Measurements from ENCODE around the gene BRME1. TPM values are rescaled to one million over a fixed set of nuclear protein-coding genes. Genes with fewer than 3 reads are reported as not detected.
"Not testable (repeated sequence)": the region's sequence is repeated elsewhere in the genome, so short reads cannot be mapped to it uniquely, and the experiment has no call there.

Gene BRME1
- total RNA-seq, 1 donor from 2014 or later = 3.3 TPM

DNA sequence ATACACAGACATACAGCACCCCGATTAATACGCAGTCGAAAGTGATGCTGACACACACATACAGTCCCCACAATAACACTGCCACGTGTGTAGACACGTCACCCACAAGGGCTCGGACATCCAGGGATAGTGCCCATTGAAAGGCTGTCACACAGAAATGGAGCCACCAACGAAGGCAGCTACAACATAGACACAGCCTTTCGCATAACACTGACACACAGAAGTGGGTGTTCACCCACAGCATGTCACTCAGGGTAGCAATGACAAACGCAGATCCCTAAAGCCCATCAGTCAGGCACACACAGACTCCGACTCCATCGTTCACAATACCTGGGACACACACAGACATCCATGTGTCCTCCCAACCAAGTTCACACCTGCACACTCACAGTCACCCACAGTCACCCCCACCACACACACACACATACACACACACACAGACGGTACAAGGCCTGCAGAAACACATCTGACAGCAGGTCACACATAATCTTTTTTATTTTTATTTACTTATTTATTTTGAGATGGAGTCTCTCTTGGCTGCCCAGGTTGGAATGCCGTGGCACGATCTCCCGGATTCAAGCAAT lies 39.4 kb downstream of the BRME1 start:
- DNase-seq (ENCODE audit: low spot score) = no peak

DNA sequence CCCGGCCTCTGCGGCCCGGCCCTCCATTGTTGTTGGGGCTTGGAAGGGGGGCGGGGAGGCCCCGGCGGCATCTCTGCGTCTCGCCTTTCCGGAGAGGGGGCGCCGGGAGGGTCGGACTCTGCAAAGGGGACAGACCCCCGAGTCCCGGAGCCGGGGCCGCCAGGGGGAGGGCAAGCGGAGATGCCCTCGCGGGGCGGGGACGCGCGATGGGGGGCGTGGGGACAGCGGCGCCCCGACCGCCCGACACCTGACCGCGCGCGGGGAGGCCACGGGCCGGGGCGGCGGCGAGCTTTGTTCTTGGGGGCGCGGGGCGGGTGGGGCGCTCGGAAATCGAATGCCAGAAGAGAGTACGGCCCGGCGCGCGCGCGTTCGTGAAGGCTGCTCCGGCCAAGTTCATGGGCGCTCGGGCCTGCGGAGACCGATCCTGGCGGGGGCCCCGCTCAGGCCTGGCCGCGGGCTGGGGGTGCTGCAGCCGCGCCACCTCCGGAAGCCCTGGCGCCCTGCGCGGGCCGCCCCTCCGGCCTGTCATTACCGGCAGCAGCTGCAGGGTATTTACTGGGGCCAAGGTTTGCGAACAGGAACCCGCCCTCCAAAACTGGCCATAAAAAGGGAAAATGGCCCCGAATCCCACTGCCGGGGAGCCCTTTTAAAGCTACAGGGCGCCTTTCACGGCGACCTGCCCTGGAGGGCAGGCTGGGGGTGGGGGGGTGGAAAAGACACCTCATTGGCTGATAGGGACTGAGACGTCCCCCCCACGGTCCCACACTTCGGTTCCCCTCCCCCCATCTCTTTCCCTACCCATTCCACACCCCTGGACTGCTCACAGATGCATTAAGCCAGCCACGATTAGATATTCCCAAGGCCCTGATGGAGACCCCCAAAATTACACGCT lies 40.1 kb downstream of the BRME1 start:
- no peak for DNase-seq (ENCODE audit: low spot score)

DNA sequence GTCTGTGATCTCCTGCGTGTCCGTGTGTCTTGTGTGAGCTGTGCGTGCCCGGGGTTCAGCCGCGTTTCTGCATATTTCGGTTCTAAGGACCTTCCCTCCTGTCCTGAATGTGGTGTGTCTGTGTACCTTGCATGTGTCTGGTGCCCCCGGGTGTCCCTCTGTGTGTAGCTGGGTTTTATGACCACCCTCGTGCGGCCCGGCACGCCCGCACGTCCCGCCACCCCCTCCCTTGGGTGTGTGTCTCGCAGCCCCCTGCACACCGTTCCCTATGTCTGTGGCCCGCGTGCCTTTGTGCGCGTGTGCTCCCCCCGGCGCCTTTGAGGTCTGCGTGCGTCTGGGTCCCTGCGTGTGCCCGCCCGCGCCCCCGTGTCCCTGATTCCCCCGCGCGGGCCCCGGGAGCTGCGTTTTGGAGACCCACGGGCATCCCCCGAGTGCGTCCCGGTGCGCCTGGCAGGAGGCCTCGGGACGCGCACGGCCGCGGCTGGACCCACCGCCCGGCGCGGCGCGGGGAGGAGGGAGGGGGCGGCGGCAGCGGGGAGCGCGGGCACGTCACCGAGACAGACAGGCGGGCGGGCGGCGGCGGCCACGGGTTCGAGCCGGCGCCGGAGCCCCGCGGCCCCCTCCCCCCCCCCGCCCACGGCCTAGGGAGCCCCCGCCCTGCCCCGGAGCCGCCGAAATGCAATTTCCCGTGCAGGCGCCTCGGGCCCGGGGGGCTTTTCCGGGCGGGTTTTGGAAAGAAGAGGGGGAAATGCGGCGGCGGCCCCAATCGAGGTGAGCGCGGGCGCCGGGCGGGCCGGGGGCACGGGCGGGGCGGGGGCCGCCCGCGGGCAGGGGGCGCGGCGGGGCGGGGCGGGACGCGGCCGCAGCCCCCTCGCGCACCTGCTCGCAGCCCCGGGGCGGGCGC lies 41.0 kb downstream of the BRME1 start:
- DNase-seq (ENCODE audit: low spot score) = no peak

DNA sequence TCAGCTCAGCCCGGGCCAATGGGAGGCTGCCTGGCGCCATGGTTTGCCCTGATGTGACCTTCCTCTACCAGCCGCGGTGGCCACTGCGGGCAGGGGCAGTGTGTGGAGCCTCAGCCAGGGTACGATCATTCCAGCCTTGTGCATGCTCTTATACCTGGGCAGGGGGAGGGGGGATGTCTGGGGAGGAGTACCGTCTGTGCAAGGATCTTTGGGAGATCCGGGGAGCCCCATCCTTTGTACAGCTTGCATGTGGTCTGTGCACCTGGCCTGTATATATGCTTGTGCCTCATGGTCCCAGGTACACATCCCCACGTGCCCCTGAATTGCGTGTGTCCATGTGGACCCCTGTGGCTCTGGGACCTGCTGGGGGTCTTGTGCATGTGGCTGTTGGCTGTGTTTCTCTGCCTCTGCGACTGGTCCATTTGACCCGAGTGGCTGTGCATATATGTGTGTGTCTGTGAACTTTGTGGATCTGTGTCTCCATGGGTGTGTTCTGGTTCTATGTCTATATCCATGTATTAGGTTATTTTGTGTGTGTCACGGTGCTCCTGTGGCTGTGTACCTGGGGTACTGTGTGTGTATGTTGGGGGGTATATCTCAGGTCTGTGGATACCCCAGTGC lies 41.8 kb downstream of the BRME1 start:
- no peak for DNase-seq (ENCODE audit: low spot score)

DNA sequence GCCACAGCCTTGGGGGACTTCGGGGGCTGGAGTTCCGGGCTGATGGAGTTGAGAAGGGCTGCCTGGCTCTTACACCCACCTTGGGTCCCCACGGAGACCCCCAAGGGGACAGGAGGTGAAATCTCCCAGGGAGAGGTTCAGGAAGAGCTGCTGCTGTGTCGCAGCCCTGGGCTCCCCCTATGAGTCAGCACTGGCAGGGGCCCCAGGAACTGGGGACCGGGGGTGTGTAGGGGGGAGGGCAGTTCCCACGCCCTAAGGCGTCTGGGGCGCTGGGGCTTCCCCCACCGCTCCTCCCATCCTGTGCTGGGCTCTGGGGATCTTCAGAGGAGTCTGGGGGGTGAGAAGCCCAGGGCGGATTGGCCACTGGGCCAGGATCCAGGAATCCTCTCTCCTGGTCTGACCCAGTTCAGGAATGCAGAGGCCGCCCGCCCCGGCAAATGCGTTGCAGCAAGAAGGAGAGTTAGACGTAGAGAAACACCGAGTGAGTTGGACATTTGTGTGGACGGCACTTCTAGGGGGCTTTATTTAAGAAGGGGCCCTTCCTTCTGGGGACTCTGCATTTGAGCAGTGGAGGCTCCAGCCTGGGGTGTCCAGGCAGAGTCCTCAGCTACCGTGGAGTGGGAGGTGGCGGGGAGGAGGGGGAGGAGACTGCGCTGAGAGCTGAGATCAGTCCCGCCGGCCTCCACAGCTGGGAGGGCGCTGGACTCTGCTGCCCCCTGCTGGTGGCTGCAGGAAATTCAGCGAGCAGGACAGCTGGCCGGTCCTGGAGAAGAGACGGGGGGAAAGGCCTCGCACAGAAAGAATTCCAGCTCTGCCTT lies 44.0 kb downstream of the BRME1 start:
- peak; percentile 94 for DNase-seq (ENCODE audit: low spot score)

DNA sequence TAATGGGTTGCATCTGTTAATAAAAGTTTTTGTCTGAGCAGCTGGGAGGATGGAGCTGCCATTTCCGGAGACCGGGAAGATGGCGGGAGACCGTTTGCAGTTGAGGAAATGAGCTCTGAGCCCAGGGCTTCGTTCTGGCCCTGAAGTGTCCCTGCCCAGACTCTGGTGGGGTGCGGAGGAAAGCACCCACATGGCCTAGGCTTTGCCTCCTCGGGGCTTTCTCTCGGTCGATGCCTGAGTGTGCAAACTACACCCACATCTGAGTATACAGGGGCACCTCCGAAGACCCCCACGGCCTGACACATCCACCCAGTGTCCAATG lies 44.6 kb downstream of the BRME1 start:
- DNase-seq (ENCODE audit: low spot score) = no peak

DNA sequence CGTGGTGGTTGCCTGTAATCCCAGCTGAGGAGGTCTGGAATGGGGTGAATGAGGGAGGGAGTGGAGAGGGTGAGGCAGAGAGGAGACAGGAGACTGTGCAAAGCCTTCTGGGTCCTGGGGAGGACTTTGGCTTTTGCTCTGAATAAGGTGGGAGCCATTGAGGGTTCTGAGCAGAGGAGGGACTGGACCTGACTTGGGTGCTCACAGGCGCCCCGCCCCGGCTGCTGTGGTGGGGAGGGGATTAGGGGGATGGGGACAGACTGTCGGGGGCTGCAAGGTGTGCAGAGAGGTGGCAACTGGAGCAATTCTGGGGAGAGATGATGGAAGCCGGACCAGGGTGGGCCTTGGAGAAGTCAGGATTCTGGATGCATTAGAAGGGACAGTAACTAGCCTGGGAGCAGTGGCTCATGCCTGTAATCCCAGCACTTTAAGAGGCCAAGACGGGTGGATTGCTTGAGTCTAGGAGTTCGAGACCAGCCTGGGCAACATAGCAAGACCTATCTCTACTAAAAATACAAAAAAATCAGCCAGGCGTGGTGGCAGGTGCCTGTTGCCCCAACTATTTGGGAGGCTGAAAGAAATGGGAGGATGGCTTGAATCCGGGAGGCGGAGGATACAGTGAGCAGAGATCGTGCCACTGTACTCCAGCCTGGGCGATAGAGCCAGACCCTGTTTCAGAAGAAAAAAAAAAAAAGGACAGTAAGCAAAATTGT lies 45.1 kb downstream of the BRME1 start:
- no peak for DNase-seq (ENCODE audit: low spot score)

DNA sequence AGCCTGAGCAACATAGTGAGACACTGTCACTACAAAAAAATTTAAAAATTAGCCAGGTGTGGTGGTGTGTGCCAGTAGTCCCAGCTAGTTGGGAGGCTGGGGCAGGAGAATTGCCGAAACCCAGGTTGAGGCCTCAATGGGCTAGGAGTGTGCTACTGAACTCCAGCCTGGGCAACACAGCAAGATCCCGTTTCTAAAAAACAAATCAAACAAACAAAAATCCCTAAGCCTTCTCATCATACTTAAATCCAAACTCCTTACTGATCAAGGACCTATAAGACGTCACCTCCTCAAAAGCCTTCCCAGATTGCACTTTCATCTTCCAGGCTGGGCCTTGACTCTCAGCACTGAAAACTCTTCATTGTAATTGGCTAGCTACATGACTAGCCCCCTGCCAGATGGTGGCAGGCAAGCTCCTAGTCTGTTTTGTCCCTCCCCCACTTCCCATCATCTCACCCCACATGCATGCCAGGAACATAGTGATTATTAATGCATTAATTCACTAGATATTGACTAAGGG lies 46.5 kb downstream of the BRME1 start:
- no peak for DNase-seq (ENCODE audit: low spot score)

DNA sequence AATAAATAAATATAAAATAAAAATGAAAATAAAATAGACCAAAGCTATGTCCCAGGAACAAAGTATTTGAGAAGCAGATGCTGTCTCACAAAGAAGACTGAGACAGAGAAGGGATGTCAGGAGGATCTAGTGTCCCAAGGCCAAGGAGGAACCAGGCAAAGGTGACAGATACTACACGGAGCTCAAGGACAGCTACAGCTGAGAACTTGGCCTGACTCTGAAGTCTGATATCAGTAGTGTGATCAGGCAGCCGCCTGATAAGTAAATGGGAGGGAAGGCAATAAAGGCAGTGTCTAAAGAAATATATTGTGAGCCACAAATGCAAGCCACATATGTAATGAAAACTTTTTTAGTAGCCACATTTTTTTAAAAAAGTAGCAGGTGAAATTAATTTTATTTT lies 49.4 kb downstream of the BRME1 start:
- DNase-seq (ENCODE audit: low spot score) = no peak

DNA sequence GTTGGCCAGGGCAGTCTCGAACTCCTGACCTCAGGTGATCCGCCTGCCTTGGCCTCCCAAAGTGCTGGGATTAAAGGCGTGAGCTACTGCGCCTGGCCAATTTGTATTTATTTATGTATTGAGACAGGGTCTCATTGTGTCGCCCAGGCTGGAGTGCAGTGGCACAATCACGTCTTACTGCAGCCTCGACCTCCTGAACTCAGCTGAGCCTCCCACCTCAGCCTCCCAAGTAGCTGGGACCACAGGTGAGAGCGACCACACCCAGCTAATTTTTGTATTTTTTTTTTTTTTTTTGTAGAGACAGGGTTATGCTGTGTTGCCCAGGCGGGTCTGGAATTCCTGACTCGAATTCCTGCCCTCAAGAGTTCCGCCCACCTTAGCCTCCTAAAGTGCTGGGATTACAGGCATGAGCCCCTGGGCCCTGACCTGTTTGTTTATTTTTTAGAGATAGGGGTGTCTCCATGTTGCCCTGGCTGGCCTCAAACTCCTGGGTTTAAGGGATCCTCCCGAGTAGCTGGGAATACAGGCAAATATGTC lies 53.7 kb downstream of the BRME1 start:
- not testable (repeated sequence) for DNase-seq (ENCODE audit: low spot score)

DNA sequence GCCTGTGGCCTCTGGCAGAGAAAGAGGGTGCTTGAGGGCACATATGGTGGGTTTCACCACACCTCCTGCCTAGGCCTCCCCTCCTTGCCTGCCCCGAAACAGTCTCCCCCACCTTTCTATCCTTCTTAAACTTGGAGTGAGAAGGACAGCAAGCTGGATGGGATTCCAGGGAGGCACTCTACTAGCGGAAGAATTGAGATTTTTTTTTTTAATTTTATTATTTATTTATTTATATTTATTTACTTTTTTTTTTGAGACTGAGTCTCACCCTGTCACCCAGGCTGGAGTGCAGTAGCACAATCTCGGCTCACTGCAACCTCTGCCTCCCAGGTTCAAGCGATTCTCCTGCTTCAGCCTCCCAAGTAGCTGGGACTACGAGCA lies 54.2 kb downstream of the BRME1 start:
- not testable (repeated sequence) for DNase-seq (ENCODE audit: low spot score)

DNA sequence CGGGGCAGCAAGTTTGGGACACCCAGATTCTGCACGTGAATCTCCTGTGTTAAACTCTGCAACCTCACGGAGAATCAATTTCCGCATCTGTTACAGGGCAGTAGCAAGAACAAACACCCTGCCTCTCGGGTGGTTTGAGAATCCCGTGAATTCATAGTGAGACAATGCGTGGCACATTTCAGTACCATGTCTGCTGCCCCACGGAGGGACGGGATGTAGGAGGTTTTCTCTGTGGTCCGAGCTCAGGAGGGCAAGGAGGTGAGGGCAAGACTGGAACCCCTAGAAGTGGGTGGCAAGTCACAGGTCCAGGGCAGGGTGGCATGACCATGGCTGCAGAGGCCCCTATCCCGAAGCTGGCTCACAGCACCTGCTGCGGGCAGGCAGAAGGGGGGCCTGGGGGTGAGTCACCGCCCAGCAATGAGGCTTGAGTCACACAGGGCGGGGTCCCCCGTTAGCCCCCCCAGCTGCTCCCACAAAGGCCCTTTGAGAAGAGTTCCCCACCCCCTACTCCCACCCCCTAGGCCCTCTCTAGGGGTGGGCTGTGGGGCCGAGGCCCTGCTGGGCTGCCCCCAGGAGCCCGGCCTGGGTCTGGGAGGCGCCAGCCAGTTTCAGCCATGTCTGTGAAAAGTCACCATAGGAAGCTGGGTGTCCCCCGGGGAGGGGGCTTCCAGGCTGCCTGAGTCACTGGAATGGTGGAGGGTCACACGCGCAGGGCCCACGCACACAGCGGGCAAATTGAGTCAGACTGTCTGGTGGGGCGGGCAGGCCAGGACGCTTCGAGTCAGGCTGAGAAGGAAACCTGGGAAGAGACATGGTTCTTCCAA lies 54.8 kb downstream of the BRME1 start:
- peak; percentile 89 for DNase-seq (ENCODE audit: low spot score)

DNA sequence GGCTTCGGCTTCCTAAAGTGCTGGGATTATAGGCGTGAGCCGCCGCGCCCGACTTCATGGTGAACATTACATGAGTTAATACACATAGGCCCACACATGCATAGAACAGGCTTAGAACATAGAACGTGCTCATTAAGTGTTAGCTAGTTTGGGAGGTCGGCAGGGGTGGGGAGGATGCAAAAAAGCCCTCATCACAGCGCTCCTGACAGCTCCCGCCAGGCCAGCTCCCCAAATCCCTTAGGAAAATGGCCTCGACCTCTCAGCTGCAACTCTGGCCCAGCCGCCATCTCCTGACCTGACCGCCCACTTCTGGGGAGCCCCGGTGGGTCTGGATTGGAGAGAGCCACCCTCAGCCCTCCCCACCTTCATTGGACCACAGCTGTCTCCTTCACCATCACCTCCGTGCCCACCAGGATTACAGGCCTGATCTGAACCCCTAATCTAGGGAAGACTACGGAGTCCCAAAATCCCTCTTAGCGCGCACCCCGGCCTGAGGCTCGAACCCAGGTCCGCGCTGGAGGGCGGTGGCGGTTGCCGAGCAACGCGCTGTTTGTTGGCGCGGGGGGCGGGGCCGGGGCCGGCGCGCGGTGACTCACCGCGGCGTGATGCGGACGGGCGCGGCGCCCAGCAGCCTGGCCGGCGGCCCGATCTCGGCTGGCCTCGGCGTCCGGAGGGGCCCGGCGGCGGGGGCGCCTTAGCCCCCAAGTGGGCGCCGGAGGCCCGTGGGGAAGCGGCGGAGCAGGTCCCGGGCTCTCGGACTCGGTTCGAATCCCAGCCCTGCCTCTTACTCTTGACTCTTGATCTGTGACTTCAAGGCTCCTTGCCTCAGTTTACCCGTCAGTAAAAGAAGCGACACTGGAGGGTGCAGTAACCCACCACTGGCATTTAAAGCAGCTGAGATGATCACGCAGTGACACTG lies 55.7 kb downstream of the BRME1 start:
- DNase-seq (ENCODE audit: low spot score) = peak; percentile 82

DNA sequence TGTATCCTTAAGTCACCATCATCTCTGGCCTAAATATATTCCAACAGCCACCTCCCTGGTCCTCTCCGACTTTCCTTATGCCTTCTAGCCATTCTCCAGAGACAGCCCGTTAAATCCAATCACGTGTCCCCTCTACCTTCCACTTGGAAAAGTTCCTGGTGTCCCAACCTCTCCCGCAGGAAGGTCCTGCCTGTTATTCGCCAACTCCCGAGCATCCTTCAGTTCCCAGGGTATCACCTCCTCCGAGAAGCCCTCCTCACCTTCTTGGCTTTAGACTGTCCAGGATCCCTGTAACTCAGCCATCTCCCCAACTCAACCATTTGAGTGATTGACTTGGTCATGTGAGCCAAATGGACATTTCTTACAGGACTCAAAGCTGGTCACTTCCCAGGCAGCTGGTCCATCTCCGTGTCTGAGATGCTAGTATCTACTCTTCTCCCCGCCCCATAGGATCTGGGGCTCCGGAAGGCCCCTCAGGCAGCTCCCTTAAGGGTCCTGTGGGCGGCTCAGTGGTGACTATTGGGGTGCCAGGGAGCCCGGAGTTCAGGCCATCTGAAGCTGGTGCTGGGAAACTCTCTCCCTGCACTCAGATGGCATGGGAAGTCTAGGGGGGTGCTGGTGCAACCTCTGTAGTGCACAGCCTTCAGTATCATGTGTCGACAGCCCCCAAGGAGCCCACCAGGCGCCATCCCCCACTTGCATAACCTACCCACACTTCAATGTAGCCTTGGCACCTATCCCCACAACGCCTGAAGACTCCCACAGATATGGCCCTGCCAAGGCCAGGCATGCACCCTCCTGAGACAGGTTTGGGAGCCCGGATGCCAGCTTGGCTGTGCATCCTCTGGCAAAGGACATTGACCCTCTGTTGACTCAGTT lies 56.9 kb downstream of the BRME1 start:
- no peak for DNase-seq (ENCODE audit: low spot score)

DNA sequence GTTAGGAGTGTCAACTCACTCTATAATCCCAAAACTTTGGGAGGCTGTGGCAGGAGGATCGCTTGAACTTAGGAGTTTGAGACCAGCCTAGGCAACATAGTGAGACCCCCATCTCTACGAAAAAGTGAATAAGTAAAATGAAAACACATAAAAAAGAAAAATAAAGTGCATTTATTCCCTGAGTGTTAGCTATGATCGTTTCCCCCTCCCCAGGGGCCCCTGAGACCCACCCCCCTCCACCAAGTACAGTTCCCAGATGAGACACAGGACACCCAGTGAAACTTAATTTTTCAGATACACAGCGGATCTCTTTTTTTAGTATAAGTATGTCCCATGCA lies 57.6 kb downstream of the BRME1 start:
- no peak for DNase-seq (ENCODE audit: low spot score)

DNA sequence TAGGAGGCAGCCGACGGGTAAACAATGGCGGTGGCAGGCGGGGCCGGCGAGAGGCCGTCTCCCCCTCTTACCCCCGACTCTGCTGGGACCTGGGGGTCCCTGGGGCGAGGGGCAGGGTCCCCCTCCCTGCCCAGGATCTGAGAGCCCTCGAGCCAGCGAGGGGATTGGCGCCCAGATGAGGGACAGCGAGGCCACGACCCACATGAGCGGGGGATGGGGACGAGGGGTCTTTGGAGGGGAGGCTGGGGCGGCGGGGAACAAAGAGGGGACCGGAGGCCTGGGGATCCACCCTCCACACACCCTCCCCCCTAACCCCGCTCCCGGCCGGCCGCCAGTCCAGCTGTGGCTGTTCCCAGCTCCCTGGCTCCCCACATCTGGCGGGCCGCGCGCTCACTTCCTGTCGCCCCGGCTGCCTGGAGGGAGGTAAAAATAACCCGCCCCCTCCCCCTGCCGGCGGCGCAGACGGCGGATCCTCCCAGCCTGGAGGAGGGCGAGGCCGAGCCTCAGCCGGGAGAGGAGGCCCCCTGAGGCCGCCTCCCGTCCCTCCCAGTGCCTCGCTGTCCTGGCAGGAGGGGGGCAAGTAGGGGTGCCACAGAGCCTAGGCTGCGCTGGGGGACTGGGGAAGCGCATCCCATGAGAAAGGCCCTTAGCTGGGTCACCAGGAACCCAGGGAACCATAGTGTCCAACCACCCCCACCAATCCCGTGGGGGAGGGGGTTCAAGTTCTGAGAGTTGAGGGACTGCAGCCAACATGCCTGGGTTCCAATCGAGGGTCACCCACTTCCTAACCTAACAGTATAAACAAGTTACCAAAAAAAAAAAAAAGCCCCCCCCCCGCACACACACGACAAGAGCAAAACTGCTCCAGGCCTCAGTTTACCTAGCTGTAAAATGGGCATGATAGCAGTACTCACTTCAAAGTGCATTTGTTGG lies 58.2 kb downstream of the BRME1 start:
- peak; percentile 94 for DNase-seq (ENCODE audit: low spot score)
